Effector memory CD4-positive, alpha-beta T cell (primary cell): ENCODE results near the gene SEC31B.

Experiments used
- DNase-seq, 3 donors: peaks; one replicate each; pipeline ENCODE4 v3.0.0-alpha.2; 2020
- H3K27ac ChIP-seq: 2 replicates; pipeline ENCODE4 v1.7.0; 2013; ENCODE audit warnings: mild to moderate bottlenecking, low read length, moderate library complexity; ENCODE audit not compliant: insufficient read depth, poor library complexity, severe bottlenecking
- H3K27me3 ChIP-seq: replicated peaks from 2 replicates; pipeline ENCODE4 v1.7.0; 2013; ENCODE audit warnings: mild to moderate bottlenecking, low read length; ENCODE audit not compliant: insufficient read depth, control insufficient read depth, poor library complexity, severe bottlenecking
- H3K36me3 ChIP-seq: 2 replicates; pipeline ENCODE4 v1.7.0; 2013; ENCODE audit warnings: mild to moderate bottlenecking, low read length, moderate library complexity; ENCODE audit not compliant: control insufficient read depth, insufficient read depth
- H3K4me1 ChIP-seq: 2 replicates; pipeline ENCODE4 v1.7.0; 2013; ENCODE audit warnings: low read length, mild to moderate bottlenecking; ENCODE audit not compliant: control insufficient read depth, insufficient read depth, poor library complexity, severe bottlenecking
- H3K4me3 ChIP-seq: 2 replicates; pipeline ENCODE4 v1.7.0; 2013; ENCODE audit warnings: low read length, low read depth, mild to moderate bottlenecking; ENCODE audit not compliant: insufficient read depth, poor library complexity, severe bottlenecking
- H3K9me3 ChIP-seq: 2 replicates; pipeline ENCODE4 v1.7.0; 2013; ENCODE audit warnings: mild to moderate bottlenecking, low read length, moderate library complexity; ENCODE audit not compliant: control insufficient read depth

The SEC31B gene

GRCh38 chr10:100502926-100503494 is 16.7 kb downstream of the SEC31B start:
- peaks cover 55% of the 10 kb centered on the region for H3K36me3 ChIP-seq
- DNase-seq: no peak
- no peak overlapping the region for H3K27ac ChIP-seq
- no peaks in the 10 kb centered on the region for H3K4me1 ChIP-seq
- H3K4me3 ChIP-seq: no peak overlapping the region
- no peaks in the 10 kb centered on the region for H3K9me3 ChIP-seq
- no peaks in the 10 kb centered on the region for H3K27me3 ChIP-seq

- Histone ChIP-seq H3K27me3 (no peaks in the 10 kb centered on the region), H3K27ac (no peak overlapping the region), H3K4me3 (no peak overlapping the region), H3K9me3 (no peaks in the 10 kb centered on the region), H3K4me1 (no peaks in the 10 kb centered on the region), H3K36me3 (peaks cover 65% of the 10 kb centered on the region)
- no peak for DNase-seq
Measured at GRCh38 chr10:100501423-100501822, 18.2 kb downstream of the SEC31B start.

DNA sequence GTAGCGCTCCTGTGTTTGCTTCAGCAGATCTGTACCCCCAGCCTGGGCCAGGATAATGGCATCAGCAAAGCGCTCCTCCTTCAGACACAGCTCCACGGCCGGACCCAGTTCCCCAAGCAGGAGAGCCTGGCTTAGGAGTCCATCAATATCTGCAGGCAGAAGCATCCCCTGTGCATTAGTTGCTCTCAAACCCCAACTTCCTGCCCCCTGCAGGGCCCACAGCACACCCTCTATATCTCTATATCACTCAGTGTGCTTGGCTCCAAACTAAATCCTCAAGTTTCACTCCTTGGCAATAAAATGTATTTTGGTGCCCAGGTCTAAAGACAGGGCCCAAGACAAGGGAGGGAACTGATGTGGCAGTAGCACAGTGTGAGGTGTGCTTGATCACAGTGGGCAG is 21.6 kb downstream of the SEC31B start:
- H3K9me3 ChIP-seq: no peaks in the 10 kb centered on the region

GRCh38 chr10:100496567-100496966 is 23.1 kb downstream of the SEC31B start:
- Histone ChIP-seq H3K27ac (no peak overlapping the region), H3K36me3 (peaks cover 62% of the 10 kb centered on the region)
- no peak for DNase-seq

More for the DNA sequence above, 21.6 kb downstream of the SEC31B start:
- Histone ChIP-seq H3K27ac (no peak overlapping the region), H3K36me3 (peaks cover 71% of the 10 kb centered on the region), H3K27me3 (no peaks in the 10 kb centered on the region), H3K4me1 (no peaks in the 10 kb centered on the region), H3K4me3 (no peak overlapping the region)
- DNase-seq: no peak

DNA sequence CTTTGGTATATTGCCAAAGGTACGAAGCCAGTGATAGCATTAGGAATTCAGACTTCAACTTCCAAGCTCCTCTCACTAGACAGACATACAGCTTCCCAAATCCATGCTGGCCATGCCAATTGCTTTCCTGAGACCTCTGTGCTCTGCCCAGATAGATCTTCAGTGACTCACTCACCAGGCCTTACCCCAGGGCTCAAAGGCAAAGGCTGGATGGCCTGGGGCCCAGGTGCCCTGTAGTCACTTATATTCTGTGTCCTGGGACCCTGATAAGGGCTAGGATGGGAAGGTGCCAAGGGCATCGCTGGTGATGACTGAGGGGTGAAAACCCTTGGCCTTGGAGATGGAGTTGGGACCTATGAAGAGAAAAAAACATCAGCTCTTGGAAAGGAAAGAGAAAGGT is 29.1 kb downstream of the SEC31B start:
- H3K9me3 ChIP-seq: no peaks in the 10 kb centered on the region
- H3K27me3 ChIP-seq: no peaks in the 10 kb centered on the region
- no peak overlapping the region for H3K4me3 ChIP-seq
- H3K4me1 ChIP-seq: no peaks in the 10 kb centered on the region
- H3K27ac ChIP-seq: no peak overlapping the region
- H3K36me3 ChIP-seq: peaks cover 47% of the 10 kb centered on the region
- DNase-seq: no peak

More at GRCh38 chr10:100496567-100496966, 23.1 kb downstream of the SEC31B start:
- no peaks in the 10 kb centered on the region for H3K4me1 ChIP-seq
- H3K4me3 ChIP-seq: no peak overlapping the region
- H3K27me3 ChIP-seq: no peaks in the 10 kb centered on the region
- no peaks in the 10 kb centered on the region for H3K9me3 ChIP-seq

DNA sequence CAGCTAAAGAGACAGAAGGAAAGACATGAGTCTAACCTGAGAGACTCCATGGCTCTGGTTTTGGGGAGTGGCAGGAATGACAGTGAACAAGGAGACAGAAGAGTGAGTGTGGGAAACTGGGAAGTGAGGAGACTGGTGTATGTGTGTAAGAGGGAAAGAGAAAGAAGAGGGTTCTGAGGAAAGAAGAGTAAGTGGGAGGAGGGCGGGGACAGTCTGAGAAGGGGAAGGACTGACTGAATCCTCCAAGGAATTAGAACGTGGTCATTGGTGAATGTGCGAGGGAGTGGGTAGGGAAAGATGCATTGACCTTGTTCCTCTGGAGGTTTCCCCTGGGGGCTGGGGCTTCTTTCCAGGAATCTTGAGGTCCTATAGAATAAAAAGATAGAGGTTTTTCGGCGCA is 30.3 kb downstream of the SEC31B start:
- DNase-seq: no peak
- no peaks in the 10 kb centered on the region for H3K4me1 ChIP-seq
- no peak overlapping the region for H3K27ac ChIP-seq
- H3K36me3 ChIP-seq: peaks cover 42% of the 10 kb centered on the region
- H3K27me3 ChIP-seq: no peaks in the 10 kb centered on the region
- H3K4me3 ChIP-seq: no peak overlapping the region
- H3K9me3 ChIP-seq: no peaks in the 10 kb centered on the region

DNA sequence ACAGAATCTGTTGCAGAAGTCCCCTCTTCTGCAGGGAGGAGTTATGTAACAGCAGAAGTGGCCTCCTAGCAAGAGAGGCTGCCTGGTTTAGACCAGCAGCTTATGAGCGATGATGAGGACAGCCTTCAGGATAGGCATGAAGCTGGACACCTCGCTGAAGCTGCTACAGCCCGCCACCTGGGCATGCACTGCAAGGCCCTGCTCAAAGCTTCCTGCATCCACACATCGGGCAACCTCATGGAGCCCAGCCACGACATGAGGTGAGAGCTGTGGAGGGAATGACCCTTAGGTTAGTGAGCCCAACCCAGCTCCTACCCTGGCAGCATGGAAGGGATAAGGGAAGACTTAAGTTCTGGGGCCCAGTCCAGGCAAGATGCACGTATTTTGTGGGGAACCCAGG is 32.1 kb downstream of the SEC31B start:
- no peak for DNase-seq
- H3K36me3 ChIP-seq: peaks cover 35% of the 10 kb centered on the region
- no peak overlapping the region for H3K27ac ChIP-seq
- H3K4me1 ChIP-seq: peaks cover 5% of the 10 kb centered on the region
- no peaks in the 10 kb centered on the region for H3K27me3 ChIP-seq
- no peak overlapping the region for H3K4me3 ChIP-seq
- H3K9me3 ChIP-seq: no peaks in the 10 kb centered on the region

DNA sequence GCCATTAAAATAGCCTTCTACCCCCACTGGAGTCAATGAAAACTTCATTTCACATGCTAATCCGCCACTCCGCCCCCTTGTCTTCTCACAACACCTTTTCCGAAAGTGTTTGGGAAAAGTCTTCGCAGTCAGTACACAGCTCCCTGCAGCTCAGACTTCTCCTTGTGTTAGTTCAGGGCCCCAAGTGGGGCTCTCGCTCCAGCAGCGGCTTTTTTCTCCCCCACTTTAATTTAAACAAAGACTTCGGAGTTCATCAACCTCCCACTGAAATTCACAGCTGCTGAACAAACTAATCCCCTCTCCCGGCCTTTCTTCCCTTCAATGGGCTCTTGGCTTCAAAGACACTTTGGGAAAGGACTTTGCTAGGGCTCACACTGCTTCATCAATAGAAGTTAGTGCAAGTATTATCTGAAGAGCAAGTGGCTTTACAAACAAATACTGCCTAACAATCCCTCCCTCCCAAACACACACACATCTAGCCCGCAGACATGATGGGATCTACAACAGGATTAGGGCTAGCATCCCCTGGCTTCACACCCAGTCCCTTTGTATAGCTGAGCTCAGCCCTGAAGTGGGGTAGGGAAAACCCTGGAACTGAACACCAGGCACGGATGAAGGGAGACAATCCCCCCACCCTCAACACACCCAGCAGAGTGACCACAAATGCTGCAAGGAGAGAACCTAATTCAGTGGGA is 33.7 kb downstream of the SEC31B start:
- DNase-seq: no peak
- H3K27me3 ChIP-seq: no peaks in the 10 kb centered on the region
- H3K4me3 ChIP-seq: no peak overlapping the region
- H3K4me1 ChIP-seq: peaks cover 10% of the 10 kb centered on the region
- H3K36me3 ChIP-seq: peaks cover 35% of the 10 kb centered on the region
- H3K27ac ChIP-seq: no peak overlapping the region
- H3K9me3 ChIP-seq: no peaks in the 10 kb centered on the region

DNA sequence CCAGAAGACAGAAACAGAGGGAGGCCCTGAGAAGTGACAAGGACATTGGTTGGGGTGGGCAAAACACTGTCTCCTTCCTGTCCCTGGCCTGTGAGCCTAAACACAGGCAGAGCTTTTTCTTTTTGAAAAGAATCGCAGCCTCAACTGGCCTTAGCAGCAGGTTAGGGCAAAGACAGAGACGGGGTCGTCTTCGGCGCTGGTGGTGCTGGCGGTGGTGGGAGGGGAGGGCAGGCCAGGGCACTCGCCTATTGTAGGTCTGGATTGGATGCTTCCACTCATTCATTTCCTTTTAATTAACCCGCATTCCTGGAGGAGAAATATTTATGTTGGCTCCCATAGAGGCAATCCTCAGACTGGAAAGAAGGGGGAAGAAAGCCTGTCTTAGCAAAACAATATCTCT is 34.3 kb downstream of the SEC31B start:
- peaks cover 31% of the 10 kb centered on the region for H3K36me3 ChIP-seq
- DNase-seq: no peak

DNA sequence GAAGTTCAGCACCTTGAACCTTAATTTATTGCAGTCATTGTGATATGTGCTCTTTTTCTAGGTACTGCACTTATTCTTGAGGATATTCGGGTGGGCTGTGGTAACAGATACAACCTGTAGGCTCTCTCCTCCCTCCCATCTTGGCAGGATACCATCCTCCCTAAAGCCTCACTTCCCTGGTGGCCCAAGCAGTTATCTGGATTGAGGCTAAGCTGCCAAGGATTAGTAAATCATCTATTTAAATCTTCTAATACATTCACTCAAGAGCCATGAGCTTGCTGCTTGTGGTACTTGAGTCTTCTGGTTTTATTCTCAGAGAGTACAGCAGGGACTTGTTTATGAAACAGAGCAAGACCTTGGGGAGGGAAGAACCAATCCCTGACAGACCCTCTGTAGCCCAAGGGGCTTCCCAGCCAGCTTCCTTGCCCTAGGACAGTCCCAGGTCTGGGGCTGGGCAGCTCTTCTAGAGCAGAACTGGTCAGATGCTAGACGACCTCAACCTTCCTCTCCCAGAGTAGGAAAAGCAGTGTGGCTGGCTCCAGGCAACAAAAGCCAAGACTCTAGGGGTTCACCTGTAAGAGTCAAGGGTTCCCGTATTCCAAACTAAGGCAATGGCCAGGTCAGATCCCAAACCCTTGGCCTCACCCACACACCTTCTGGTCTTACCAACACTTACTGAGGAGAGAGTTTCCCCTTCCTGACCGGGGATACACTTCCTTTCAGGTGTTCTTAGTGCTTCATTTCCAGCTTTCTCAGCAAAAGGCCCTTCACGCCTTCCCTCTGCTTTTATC is 35.6 kb downstream of the SEC31B start:
- no peak for DNase-seq
- Histone ChIP-seq H3K36me3 (peaks cover 20% of the 10 kb centered on the region), H3K4me3 (no peak overlapping the region), H3K4me1 (peaks cover 10% of the 10 kb centered on the region), H3K27ac (no peak overlapping the region), H3K9me3 (no peaks in the 10 kb centered on the region), H3K27me3 (no peaks in the 10 kb centered on the region)

More for the DNA sequence above, 34.3 kb downstream of the SEC31B start:
- Histone ChIP-seq H3K4me3 (no peak overlapping the region), H3K4me1 (peaks cover 10% of the 10 kb centered on the region), H3K9me3 (no peaks in the 10 kb centered on the region), H3K27ac (no peak overlapping the region), H3K27me3 (no peaks in the 10 kb centered on the region)
